RCC 7860 (cell line): ENCODE measurements around the gene KCNMA1.

Experiments
- DNase-seq: peaks from one replicate; pipeline ENCODE4 v3.0.0-alpha.2; 2015; ENCODE audit warnings: low spot score
- FAIRE-seq: peaks from 2 replicates; lab custom pipeline; 2012; peaks lifted over from hg19 to GRCh38; lab: Jason Lieb, UNC

The KCNMA1 gene

DNA sequence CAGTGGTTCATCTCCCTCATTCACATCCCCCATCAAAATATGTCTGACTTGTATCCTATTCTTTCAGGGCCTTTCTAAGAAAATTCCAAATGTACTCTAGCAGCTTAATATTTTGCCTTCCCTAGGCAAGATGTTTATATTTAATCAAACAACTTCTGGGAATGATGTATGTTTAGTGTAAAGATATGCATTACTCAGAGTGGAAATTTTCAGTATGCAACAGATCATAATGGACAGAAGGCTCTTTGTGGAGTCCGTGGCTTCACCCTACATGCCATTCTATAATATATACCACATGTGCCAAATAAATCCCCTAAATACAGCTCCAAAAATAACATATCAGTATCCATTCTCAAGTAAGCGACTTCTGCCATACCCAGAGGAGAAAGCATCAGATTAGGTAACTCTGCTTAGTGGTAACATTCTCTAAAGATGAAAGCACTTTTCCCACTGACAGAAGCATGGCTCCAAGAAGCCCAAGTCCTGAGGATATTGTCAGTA, 316.6 kb downstream of the KCNMA1 start:
- no peak for FAIRE-seq
- no peak for DNase-seq

DNA sequence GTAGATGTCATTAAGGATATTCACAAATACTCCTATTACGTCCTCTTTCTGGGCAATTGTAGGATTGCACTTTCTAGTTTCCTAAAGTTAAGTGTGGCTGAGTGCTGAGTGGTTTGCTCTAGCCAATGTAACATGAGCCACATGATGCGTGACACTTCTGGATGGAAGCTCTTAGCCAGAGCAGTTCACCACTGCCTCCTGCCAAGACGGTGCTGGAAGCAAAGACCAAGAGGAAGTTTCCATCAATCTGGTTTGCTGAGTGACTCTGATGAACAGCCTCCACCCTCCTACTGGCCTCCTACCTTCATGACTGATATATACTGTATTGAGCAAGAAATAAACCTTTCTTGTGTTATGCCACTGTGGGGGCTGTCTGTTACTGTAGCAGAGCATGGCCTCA, 318.1 kb downstream of the KCNMA1 start:
- FAIRE-seq (no peak), DNase-seq (no peak)

DNA sequence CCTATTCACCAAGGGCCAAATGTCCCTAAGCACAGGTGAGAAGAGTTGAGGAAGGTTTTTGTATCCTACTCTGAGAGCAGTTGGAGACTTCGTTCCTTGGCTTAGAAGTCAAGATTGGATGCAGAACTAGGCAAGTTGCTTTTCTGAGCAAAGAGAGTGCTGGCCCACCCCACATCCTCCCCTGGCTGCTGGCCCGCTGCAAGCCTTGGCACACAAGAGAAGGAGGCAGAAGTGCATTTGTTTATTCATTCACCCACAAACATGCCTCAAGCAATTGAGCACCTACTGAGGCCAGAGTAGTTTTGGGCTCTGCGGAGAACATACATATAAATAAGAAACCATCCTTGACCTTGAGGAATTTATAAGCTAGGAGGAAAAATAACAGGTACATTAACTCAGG, 318.9 kb downstream of the KCNMA1 start:
- no peak for FAIRE-seq
- no peak for DNase-seq

DNA sequence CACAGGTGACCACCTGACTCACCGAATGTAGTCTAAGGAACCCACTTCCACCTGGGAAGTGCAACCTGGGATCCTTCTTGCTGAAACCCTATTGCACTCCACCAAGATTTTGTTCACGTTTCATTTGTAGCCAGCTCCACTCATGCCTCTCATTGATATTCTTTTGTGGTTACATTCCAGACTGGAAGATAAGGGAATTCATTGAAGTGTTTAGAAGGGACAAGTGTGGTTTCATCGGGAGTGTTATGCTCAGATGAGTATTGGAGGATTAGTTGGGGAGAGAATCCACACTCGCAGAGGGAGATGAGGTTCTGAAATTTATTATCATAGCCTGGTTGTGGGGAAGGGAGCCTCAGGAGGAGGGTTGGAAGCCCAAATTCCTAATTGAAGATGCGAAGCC, 320.4 kb downstream of the KCNMA1 start:
- FAIRE-seq (peak; percentile 80), DNase-seq (peak; percentile 34)

DNA sequence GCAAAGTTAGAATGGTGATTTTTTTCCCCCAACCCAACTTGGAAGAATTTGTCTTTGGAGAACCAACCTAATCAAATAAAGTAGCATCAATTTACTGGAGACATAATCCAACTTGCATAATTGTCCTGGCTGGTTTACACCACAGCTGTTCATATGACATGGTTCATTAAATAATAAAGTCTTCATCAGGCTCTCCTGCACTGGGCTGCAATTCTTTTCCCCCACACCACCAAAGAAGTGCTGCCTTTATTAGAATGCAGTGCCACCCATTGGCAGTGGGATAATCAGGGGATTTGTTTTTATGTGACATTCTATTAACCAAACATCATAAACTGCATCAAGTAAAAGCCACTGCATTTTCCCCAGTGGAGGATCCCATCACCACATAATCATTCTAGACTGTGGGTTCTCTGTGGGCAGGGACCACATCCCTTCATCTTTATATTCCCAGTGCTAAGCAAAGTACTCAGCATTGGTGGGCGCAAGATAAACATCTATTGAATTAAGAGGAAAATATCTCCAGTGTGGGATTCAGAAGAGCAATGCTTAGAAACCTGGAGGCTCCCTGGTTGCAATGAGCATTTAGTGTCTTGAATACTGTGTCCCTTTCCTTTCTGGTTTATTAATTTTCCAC, 322.0 kb downstream of the KCNMA1 start:
- FAIRE-seq (no peak), DNase-seq (no peak)

DNA sequence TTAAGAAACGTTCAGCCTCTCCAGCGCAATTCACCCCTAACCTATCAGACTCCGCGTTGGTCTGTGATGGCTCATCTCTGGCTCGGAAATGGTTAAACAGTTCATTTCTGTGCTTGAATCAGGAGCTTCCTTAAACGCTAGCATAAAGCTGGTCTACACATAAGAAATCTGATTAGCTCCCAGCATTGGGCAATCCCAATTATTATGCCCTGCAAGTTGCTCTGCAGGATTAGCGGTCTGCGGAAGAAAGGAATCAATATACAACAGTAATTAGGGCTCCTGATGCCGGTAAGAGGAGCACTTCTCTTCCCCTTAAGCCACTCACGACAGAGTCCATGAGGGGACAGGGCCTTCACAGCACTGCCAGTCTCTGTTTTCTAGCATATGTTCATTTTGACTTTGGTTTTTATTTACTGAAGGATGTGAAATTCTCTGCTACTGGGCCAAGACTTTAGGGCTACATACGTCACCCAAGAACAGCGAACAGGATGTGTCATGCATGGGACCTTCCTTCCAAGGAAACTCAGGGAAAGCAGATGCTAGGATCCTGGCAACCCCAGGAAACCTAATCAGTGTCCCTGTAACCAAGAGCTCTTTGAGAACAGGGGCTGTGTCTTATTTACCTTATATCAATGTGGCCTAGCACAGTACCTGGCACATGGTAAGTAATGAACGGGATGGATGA, 324.4 kb downstream of the KCNMA1 start:
- no peak for FAIRE-seq
- DNase-seq, result no peak

DNA sequence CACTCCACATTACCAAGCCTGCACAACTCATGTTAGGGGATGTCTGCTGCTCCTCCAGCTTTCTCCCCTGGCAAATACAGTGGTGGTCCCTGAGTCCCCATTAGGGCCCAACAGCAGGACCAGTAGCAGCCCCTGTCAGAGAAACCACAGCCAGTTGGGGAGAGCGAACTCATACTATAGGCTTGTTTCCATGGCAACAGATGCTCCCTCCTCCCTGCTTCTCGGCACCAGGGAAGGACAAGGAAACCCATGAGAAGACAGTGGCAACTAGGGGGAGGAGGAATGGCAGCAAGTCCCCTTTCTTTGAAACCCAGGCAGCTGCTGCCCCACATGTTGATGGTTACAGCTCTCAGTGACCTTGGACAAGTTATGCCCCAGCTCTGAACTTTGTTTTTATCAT, 326.4 kb downstream of the KCNMA1 start:
- DNase-seq (no peak), FAIRE-seq (no peak)

DNA sequence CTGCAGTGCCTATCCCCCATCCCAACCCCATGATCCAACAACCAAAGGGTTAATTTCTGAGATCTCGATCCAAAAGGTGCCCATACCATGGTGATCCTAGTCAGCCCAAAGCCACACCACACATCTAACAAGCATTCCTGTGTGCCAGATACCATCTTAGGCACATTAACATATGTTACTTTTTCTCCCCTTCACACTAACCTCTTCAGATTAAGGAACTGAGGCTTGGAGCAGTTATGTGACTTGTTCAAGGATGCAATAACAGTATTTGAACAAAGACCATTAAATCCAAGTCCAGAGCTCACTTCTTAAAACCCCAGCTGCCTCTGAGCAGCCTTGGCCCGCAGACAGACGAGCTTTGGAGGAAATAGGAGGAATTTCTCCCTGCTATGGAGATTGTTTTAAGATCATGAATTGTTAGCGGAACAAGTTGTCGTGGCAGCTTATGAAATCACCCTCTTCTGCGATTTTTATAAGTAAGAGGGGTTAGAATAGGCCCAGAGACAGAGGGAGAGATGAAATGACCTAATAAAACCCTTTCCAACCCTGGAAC, 327.2 kb downstream of the KCNMA1 start:
- DNase-seq (no peak), FAIRE-seq (no peak)

DNA sequence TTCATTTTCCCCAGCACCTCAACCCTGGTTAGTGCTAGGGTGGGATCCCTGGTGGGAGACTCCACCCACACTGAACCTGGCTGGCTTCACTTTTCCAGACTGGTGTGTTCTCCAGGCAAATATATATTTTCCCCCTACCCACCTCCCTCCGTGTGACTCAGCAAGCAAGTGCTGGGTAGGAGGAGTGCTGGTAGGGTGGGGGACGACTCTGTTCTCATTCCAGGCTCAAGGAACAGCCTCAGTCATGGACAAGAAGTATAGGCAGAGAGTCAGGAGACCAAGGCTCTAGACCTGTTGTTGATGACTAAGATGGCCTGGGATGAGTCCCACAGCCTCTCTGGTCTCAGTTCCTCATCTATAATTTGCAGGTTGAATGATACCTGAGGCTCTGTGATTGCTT, 328.1 kb downstream of the KCNMA1 start:
- DNase-seq (no peak), FAIRE-seq (no peak)

DNA sequence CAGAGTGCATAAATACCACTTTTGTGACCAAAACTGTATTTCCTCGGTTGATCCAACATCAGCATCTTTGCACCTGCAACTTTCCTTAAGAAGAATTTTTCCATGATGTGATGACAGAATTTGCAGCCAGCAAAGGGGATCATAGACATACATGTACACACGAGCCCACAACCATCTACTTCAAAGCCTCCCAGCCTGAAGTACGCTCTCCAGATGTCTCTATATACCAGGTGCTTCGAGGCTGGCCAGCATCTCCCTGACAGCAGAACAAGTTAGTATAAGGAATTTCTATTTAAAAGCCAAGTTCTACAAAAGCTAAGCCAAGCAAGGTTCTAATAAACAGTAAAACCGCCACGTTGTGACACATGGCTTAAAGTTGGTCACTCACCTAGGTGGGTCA, 328.5 kb downstream of the KCNMA1 start:
- FAIRE-seq (no peak), DNase-seq (no peak)

DNA sequence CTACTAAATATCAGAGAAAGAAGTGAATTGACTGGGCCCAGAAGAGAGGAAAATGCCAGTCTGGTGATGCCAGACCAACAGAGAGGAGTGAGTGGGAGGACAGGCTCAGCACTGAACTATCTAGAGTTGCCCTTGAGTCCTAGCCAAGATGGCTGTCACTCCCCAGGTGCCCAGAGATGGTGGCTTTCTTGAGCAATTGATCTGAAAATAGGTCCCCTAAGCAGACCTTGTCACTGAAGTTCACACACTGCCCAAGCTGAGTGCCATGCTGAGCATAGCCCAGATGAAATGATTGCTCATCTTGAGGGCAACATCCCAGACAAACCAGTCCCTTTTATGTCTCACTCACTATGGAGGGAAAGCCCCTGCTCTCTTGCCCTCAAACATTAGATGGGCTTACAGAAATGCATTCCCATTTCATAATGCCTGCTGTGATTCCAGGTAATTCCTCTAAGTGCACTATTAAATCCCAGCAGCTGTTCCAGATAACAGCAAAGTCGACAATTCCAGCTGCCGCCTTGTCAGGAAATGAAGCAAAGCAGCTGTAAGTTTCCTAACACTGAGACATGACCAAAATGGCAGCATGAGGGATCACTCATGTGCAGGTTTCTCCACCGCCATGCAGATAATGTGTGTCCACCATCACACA, 329.4 kb downstream of the KCNMA1 start:
- no peak for DNase-seq
- FAIRE-seq, result no peak

DNA sequence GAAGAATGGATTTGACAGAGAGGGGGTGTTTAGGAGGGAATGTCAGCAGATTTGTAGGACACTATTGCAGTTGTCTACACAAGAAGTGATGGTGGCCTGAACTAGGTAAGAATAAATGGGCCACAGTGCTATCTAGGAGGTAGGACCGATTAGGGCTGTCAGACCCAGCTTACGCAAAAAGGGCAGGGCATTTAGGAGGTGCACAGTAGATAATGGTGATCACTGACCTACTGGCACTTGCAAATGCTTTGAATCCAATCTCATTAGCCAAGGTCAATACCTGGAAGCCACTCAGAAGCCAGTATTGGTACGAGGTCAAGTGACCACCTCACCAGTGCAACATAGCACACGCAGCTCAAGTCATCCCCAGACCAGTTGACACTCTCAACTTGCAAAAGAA, 330.9 kb downstream of the KCNMA1 start:
- FAIRE-seq (no peak), DNase-seq (no peak)

DNA sequence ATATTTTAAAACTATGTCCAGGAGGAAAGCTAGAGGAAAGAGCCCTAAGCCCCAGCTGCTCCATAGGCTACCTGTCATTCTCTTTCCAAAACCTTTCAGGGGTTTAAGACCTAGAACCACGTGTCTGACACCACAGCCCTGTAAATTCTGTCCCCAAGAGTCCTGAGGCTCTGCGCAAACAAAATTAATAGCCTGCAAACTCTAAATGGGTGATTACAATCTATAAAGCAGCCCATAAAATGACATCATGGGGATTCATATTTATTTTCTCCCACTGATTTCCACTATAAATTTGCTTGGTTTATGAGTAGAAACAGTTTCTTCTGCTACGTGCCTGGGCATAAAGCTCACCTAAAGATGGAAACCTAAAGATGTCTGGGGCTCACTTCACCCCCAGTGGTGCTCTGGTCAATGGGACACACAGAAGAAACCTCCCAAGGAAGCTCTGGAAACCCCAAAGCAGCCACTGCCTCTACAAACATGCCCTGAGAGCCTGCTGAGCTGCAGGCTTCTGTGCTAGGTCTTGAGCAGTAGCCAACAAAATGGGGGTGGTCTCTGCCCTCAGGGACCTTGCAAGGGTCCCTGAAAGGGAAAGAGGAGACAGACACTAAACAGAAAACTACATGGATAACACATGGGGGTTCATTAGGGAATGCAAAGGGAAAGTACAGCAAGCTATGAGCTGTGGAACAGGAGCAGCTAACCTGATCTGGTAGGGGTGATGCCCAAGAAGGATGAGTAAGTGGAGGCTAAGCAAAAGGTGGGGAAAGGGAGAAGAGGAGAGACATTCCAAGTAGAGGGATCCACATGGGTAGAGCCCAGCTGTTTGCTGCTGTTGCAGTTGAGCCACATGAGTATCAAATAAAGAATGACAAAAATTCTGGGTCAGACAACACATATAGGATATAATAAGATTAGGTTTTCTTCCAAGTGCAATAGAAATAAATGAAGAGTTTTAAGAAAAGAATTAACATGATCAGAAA, 331.7 kb downstream of the KCNMA1 start:
- FAIRE-seq, result no peak
- DNase-seq, result no peak

DNA sequence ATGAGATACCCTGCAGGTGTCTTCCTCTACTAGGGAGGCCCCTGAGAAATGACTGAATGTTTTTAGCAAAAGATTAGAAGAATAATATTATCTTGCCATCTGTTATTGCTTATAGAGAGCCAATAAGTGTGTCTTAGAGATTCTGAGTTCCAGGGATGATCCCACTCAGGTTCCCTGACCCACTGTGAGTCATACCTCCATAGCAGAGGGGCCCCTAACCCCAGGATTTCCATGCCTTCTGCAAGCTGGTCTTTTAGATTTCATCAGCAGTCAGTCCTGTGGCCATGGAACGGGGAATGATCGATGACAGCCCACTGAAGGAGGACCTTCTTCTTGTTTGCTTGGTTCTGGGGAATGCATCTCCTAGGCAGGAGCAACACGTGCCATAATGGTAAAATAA, 333.4 kb downstream of the KCNMA1 start:
- FAIRE-seq, result no peak
- DNase-seq, result no peak

DNA sequence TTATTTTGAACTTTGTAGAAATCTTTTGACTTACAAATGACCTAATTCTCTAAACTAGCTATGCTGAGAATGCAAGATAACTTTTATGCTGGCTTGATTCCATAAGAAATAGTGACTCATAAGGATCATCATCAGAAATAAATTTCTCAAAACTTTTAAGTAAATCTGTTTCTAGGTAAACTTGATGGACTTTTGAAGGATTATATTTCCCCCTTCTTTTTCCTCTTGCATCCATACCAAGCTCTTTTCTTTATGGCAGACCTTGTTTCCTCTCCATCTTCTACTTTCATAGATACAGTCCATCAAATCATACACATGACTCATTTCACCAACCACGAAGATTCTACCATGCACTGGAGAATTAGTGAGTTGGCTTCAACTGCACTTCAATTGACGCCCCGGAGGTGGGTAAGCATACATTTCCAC, 336.3 kb downstream of the KCNMA1 start:
- peak; percentile 57 for DNase-seq

DNA sequence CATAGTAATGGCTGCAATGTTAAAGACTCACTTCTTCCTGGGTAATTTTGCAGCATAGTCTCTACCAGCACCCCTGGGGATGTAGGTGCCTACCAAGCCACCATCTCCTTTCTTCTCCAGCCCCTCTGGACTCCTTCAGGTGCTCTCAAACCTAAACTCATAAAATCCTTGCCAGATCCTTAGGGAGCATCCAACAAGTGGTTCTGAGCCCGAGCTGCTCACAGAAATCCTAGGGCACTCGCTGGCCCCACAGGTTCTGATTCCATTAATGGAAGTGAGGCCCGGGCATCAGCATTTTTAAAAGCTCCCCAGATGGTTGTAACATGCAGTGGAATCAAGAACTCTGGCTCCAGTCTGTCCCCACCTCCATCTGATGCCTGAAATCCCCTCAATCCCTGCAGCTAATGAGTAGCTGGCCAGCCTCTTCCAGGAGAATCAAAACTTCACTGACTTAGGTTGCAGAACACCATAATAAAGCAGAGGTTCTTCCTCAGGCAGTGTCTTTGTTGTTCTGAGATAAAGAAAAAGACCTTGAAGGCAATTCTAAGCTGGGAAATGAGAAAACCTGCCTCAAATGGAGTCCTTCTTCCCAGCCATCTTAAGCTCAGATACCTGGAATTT, 336.8 kb downstream of the KCNMA1 start:
- FAIRE-seq (no peak), DNase-seq (no peak)

More for the DNA sequence above, 336.3 kb downstream of the KCNMA1 start:
- FAIRE-seq, result peak; percentile 76

DNA sequence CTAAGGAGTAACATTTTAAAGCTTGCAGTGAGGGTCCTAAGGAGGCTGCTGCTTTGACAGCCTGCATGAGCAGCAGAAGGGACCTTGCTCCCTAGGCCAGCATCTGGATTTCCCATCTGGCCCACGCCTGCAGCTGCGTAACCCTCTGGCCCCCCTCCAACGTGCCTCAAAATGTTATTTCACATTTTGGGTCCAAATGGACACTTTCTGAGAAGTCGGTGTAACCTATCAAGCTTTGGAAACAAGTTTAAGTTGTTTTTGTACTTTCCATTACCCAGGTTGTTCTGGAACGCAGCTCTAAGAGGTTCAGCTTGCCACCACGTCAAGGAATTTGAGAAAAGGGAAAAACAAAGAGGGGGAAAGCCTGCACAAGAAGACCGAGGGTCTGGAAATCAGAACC, 338.3 kb downstream of the KCNMA1 start:
- no peak for DNase-seq

DNA sequence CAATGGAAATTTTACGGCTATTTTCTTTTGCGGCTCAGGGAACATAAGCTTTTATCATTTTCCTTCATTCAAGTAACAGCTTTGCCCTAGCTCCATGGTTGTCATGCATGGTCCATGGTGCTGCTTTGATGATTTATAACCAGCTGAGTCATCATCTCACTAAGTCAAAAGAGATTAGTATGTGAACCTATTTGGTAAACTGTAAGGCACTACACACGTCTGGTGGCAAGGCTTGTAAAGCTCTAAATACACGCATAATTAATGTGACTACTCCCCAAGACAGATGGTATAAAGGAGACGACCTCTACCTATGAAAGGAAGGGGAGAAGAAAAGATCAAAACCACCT, 340.2 kb downstream of the KCNMA1 start:
- peak; percentile 67 for DNase-seq
- peak; percentile 82 for FAIRE-seq

More for the DNA sequence above, 338.3 kb downstream of the KCNMA1 start:
- no peak for FAIRE-seq

DNA sequence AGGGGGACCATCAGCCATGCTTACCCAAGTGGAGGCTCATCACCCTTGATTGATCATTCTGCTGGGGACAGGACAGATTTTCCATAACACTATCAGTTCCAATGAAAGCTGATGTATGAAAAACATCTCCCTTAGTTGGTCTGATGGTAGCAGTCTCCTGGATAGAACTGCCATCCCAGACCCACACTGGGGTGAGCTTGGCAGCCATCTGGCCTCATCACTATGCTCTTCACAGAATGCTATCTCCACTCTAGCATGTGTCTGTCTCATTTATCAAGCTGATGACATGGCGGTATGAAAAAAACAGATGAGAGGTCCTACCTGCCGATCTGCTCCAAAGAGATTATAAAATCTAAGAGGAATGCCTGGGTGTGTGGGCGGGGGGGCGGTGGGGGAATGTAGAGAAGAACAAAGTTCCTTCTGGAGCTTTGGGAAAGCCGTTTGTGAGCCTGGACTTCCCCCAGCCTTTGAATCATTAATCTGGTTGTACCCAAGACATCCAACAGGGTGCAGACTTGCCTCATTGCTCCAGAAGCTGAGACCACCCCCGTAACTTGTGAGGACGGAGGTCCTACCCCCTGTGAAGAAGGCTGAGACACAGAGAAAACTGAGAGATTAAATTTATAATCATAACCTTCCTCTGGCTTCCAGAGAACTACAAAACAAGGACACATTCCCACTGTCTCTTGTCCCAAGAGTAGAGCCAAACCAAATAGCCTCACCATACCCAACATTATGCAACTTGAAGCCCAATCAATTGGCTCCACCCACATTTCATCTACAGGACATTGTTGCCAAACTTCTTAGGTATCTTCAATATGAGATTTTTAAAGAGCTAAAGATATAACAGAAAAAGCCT, 340.8 kb downstream of the KCNMA1 start:
- DNase-seq, result peak; percentile 53
- no peak for FAIRE-seq
